ENCODE measurements around the gene USP21.

The USP21 gene

DNA sequence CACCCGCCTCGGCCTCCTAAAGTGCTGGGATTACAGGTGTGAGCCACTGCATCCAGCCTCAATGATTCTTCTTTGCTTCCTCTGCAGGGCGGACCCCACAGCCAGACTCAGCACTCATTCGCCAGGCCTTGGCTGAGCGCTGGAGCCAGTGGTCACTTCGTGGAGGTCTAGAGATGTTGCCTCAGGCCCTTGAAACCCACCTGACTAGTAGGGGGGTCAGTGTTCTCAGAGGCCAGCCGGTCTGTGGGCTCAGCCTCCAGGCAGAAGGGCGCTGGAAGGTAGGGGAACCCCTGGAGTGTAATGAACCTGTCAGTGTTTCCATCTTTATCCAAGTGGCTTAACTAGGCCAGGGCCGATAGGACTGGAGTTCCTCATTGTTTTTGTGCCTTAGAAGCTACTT, 9.6 kb downstream of the USP21 start:
- H3K4me3 ChIP-seq (ENCODE audit: low read depth, low read length), result no peak overlapping the region
- no peak for DNase-seq (ENCODE audit: low read depth)
- in situ Hi-C loops (cut with HindIII; ENCODE audit: low sequenced_read_pairs), result no loop called here
- TF ChIP-seq CTCF (IDR thresholded peaks at IDR 0.05; ENCODE audit: low read depth, low read length, missing control alignments), result no peak

DNA sequence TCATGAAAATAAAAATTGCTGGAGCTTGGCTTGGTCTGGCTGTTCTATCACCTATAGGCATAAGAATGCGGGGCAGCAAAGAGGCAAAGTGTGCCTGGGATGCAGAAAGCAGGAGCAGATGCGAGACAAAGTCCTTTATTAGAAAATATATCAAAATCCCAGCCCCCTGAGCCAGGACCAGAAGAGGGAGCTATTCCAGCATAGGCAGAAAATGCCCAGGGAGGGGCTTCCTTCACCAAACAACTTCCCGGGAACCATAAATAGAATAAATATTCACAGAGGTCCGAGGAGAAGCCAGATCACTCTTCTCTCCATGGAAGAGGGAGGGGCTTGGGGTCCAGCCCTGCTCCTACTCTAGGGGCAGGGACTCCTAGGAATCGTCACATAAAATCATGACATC, 11.9 kb downstream of the USP21 start:
- DNase-seq (ENCODE audit: low read depth), result no peak
- in situ Hi-C loops (cut with HindIII; ENCODE audit: low sequenced_read_pairs), result no loop called here
- TF ChIP-seq CTCF (IDR thresholded peaks at IDR 0.05; ENCODE audit: low read depth, low read length, missing control alignments), result peak; percentile 23
- H3K4me3 ChIP-seq (ENCODE audit: low read depth, low read length), result no peak overlapping the region

DNA sequence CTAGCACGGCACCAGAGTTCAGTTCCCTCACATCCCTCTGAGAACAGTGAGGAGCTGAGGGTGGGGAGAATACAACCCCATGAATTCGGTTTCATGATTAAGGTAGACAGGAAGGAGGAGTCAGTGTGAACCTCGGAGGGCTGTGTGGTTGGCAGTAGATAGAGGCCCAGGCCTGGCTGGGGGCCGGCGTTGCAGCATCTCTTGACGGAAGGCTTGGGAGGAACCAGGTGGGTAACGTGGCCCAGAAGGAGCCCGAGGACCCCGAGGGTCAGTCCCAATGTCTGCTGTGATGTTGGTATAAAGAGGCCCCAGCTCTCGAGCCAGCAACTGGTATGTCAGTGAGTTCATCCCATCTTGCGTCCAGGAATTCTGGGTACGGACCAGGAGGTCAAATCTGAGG, 12.4 kb downstream of the USP21 start:
- no peak for DNase-seq (ENCODE audit: low read depth)
- in situ Hi-C loops (cut with HindIII; ENCODE audit: low sequenced_read_pairs), result no loop called here
- H3K4me3 ChIP-seq (ENCODE audit: low read depth, low read length), result no peak overlapping the region
- TF ChIP-seq CTCF (IDR thresholded peaks at IDR 0.05; ENCODE audit: low read depth, low read length, missing control alignments), result no peak

DNA sequence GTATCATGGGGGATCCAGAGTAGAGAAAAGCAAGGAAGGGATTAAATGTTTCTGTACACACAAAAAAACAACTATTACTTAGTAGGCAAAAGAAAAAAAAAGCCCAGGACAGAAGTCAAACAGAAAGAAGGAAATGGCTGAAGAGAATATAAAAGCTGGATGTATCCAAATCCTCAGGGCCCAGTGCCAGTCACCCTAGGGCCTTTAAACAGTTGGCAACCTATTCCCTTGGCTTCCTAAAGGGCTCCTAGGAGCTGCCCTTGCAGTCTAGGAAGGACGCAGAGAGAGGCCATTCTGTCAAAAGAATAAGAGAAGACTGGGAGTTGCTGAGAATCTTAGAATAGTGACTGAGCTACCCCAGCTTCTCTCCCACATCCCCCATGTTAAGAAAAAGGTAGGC, 13.0 kb downstream of the USP21 start:
- in situ Hi-C loops (cut with HindIII; ENCODE audit: low sequenced_read_pairs), result no loop called here
- no peak overlapping the region for H3K4me3 ChIP-seq (ENCODE audit: low read depth, low read length)
- TF ChIP-seq CTCF (IDR thresholded peaks at IDR 0.05; ENCODE audit: low read depth, low read length, missing control alignments), result no peak
- DNase-seq (ENCODE audit: low read depth), result no peak

- TF ChIP-seq CTCF (IDR thresholded peaks at IDR 0.05; ENCODE audit: low read depth, low read length, missing control alignments), result no peak
- no peak overlapping the region for H3K4me3 ChIP-seq (ENCODE audit: low read depth, low read length)
- in situ Hi-C loops (cut with HindIII; ENCODE audit: low sequenced_read_pairs), result no loop called here
- DNase-seq (ENCODE audit: low read depth), result peak; percentile 79
These were observed 13.6 kb downstream of the USP21 start for GRCh38 chr1:161172776-161173376.

- in situ Hi-C loops (cut with HindIII; ENCODE audit: low sequenced_read_pairs), result no loop called here
- DNase-seq (ENCODE audit: low read depth), result no peak
- H3K4me3 ChIP-seq (ENCODE audit: low read depth, low read length), result no peak overlapping the region
- no peak for TF ChIP-seq CTCF (IDR thresholded peaks at IDR 0.05; ENCODE audit: low read depth, low read length, missing control alignments)
These were observed 14.4 kb downstream of the USP21 start for GRCh38 chr1:161173711-161174110.

GRCh38 chr1:161174911-161175310, 15.6 kb downstream of the USP21 start:
- DNase-seq (ENCODE audit: low read depth), result no peak
- in situ Hi-C loops (cut with HindIII; ENCODE audit: low sequenced_read_pairs), result no loop called here
- TF ChIP-seq CTCF (IDR thresholded peaks at IDR 0.05; ENCODE audit: low read depth, low read length, missing control alignments), result no peak

More at GRCh38 chr1:161174911-161175310, 15.6 kb downstream of the USP21 start:
- no peak overlapping the region for H3K4me3 ChIP-seq (ENCODE audit: low read depth, low read length)
